Measurements from ENCODE around the gene JRKL.
A peak's percentile ranks its signal among the peaks of the same experiment; 100 is the strongest.
"Not testable (repeated sequence)": the region's sequence is repeated elsewhere in the genome, so short reads cannot be mapped to it uniquely, and the experiment has no call there.

Gene JRKL

GRCh38 chr11:96376796-96377195 lies 13.0 kb upstream of the JRKL start:
- TF ChIP-seq POLR2A (IDR thresholded peaks at IDR 0.05; ENCODE audit: low read depth, low read length) = no peak
- DNase-seq (ENCODE audit: insufficient read length, low spot score) = no peak
- no peak for FAIRE-seq

GRCh38 chr11:96384156-96384555 lies 5.7 kb upstream of the JRKL start:
- TF ChIP-seq POLR2A (IDR thresholded peaks at IDR 0.05; ENCODE audit: low read depth, low read length) = no peak
- FAIRE-seq (no peak), DNase-seq (ENCODE audit: insufficient read length, low spot score) (no peak)

GRCh38 chr11:96385187-96385586 lies 4.6 kb upstream of the JRKL start:
- FAIRE-seq = no peak
- TF ChIP-seq POLR2A (IDR thresholded peaks at IDR 0.05; ENCODE audit: low read depth, low read length) = no peak
- no peak for DNase-seq (ENCODE audit: insufficient read length, low spot score)

GRCh38 chr11:96388891-96389719 lies 708 bp upstream of the JRKL start:
- no peak for TF ChIP-seq POLR2A (IDR thresholded peaks at IDR 0.05; ENCODE audit: low read depth, low read length)
- DNase-seq (ENCODE audit: insufficient read length, low spot score) = peak; percentile 6
- no peak for FAIRE-seq

GRCh38 chr11:96390488-96390792 lies 627 bp downstream of the JRKL start:
- TF ChIP-seq POLR2A (IDR thresholded peaks at IDR 0.05; ENCODE audit: low read depth, low read length) = no peak
- peak; percentile 41 for FAIRE-seq
- DNase-seq (ENCODE audit: insufficient read length, low spot score) = no peak

GRCh38 chr11:96391698-96392307 lies 2.0 kb downstream of the JRKL start:
- TF ChIP-seq POLR2A (IDR thresholded peaks at IDR 0.05; ENCODE audit: low read depth, low read length) = no peak
- DNase-seq (ENCODE audit: insufficient read length, low spot score) (no peak), FAIRE-seq (no peak)

- no peak for TF ChIP-seq POLR2A (IDR thresholded peaks at IDR 0.05; ENCODE audit: low read depth, low read length)
- DNase-seq (ENCODE audit: insufficient read length, low spot score) = no peak
- FAIRE-seq = peak; percentile 45
These were observed 4.0 kb downstream of the JRKL start for GRCh38 chr11:96393753-96394348.

- FAIRE-seq (no peak), DNase-seq (ENCODE audit: insufficient read length, low spot score) (no peak)
- no peak for TF ChIP-seq POLR2A (IDR thresholded peaks at IDR 0.05; ENCODE audit: low read depth, low read length)
These were observed 5.0 kb downstream of the JRKL start for GRCh38 chr11:96394773-96395172.

GRCh38 chr11:96396637-96397036 lies 6.8 kb downstream of the JRKL start:
- no peak for DNase-seq (ENCODE audit: insufficient read length, low spot score)
- no peak for TF ChIP-seq POLR2A (IDR thresholded peaks at IDR 0.05; ENCODE audit: low read depth, low read length)
- FAIRE-seq = no peak

GRCh38 chr11:96397863-96398262 lies 8.1 kb downstream of the JRKL start:
- no peak for DNase-seq (ENCODE audit: insufficient read length, low spot score)
- no peak for FAIRE-seq
- no peak for TF ChIP-seq POLR2A (IDR thresholded peaks at IDR 0.05; ENCODE audit: low read depth, low read length)

- TF ChIP-seq POLR2A (IDR thresholded peaks at IDR 0.05; ENCODE audit: low read depth, low read length) = no peak
- DNase-seq (ENCODE audit: insufficient read length, low spot score) = no peak
- FAIRE-seq = no peak
These were observed 10.9 kb downstream of the JRKL start for GRCh38 chr11:96400697-96401096.

GRCh38 chr11:96411412-96411811 lies 21.6 kb downstream of the JRKL start:
- not testable (repeated sequence) for FAIRE-seq; DNase-seq (ENCODE audit: insufficient read length, low spot score)

GRCh38 chr11:96412761-96413381 lies 23.1 kb downstream of the JRKL start:
- DNase-seq (ENCODE audit: insufficient read length, low spot score) = no peak
- FAIRE-seq = no peak
- no peak for TF ChIP-seq POLR2A (IDR thresholded peaks at IDR 0.05; ENCODE audit: low read depth, low read length)

- FAIRE-seq (no peak), DNase-seq (ENCODE audit: insufficient read length, low spot score) (no peak)
- no peak for TF ChIP-seq POLR2A (IDR thresholded peaks at IDR 0.05; ENCODE audit: low read depth, low read length)
These were observed 23.6 kb downstream of the JRKL start for GRCh38 chr11:96413408-96413807.

Data from H54 (cell line).